ENCODE data around the gene ANKRD11.
"Not testable (repeated sequence)": the region's sequence is repeated elsewhere in the genome, so short reads cannot be mapped to it uniquely, and the experiment has no call there.

The ANKRD11 gene

DNA sequence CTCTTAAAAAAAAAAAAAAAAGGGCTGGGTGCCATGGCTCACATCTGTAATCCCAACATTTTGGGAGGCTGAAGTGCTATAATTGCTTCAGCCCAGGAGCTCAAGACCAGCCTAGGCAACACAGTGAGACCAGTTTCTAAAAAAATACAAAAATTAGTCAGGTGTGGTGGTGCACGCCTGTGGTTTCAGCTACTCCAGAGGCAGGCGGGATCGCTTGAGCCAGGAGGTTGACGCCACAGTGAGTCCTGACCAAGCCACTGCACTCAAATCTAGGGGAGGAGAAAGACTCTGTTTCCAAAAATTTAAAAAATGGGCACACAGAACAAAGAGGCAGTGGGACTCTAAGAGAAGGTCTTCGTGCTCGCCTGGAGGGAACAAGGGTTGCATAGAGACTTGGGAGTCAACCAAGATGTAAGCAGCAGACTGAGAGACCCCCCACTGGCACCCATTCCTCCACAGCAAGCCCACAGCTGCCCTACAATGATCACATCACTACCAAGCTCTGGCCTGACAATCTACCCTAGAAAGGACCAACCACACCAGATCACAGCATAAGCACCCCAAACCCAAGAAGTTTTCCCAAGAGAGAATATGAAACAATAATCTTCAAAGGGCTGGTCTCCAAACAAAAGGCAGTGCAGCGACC is 121.6 kb downstream of the ANKRD11 start:
- DNase-seq (ENCODE audit: low read depth in 3 of 3, low spot score in 1 of 3): no peak

DNA sequence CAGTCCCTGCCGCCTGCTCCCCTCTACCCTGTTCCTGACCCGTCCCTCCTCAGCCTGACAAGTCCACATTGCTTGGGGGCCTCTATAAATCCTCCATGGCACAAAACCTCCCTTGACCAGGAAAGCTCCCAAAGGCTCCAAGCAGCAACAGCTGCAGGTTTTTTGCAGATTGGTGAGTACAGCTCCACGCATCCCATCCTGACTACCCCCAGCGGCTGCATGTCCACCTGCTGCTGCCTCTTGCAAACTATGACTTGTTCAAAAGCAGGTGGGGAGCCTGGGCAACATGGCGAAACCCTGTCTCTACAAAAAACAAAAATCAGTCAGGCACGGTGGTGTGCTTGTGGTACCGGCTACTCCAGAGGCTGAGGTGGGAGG is 122.8 kb downstream of the ANKRD11 start:
- no peak for DNase-seq (ENCODE audit: low read depth in 3 of 3, low spot score in 1 of 3)

DNA sequence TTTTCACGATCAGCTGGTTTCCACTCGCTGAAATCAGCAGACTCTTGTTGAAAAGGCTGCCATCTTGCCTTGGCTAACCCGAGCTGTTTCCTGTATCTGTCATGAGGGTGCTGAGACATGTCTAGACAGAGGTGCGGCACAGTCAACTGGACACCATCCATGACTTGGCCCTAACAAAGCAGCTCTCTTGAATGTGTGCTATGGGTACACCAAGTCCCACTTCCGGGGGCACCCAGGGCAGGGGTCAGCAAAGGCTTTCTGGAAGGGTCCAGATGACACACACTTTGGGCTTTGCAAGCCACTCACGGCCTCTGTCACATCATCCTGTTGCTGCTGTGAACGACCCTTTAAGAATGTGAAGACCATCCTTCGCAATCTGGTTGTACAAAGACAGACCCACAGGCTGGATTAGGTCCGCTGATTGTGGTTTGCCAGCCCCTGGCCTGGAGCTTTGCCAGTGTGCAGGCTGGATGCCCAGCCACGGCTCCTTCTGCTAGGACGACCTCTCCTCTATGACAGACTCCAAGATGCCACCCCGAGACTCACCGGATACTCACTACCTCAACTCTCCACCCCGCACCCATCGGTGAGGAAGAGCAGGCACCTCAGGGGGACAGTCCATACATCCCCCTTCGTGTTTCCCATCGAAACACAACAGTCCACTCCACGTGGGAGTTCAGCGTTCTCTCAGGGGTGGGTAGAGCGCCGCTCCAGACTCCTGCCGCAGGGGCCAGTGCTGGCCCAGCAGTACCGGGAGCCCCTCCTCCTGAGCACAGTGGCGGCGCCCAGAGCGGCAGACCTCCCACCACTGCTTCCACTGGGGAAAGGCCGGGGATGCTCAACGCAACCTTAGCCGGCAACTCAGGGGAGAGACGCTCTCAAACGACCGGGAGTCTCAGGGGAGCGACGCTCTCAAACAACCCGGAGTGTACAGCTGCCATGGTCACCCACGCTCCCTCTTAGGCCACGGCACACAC is 123.5 kb downstream of the ANKRD11 start:
- DNase-seq (ENCODE audit: low read depth in 3 of 3, low spot score in 1 of 3): no peak

DNA sequence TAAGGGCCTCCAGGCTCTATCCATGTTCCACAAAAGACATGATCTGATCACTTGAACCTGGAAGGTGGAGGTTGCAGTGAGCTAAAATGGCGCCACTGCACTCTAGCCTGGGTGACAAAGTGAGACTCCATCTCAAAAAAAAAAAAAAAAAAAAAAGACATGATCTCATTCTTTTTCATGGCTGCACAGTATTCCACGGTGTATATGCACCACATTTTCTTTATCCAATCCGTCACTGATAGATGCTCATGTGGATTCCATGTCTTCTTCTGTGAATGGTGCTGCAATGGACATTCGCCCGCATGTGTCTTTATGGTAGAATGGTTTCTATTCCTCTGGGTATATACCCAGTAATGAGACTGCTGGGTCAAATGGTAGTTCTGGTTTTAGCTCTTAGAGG is 124.4 kb downstream of the ANKRD11 start:
- no peak for DNase-seq (ENCODE audit: low read depth in 3 of 3, low spot score in 1 of 3)

DNA sequence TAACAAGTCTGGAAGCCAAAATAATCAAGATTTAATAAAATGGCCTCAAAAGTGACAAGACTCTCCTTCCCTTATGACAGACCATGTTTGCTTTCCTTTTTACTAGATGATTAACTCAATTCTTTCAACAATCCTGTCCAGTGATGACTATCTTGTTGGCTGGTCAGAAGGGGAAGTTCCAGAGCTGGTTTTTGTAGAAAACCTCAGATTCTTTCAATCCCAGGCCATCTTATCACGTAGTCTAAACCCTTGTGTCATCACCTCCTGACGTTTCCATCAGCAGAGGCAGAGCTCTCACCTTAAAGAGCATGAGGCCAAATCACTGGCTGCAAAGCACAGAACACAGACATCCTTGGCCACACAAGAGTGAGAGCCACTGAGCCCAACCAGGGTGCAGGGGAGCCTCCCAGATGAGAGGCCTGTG is 125.3 kb downstream of the ANKRD11 start:
- DNase-seq (ENCODE audit: low read depth in 3 of 3, low spot score in 1 of 3): no peak

- no peak for DNase-seq (ENCODE audit: low read depth in 3 of 3, low spot score in 1 of 3)
Measured at GRCh38 chr16:89364606-89365005, 125.8 kb downstream of the ANKRD11 start.

- DNase-seq (ENCODE audit: low read depth in 3 of 3, low spot score in 1 of 3): no peak
Measured at GRCh38 chr16:89363621-89364393, 126.6 kb downstream of the ANKRD11 start.

DNA sequence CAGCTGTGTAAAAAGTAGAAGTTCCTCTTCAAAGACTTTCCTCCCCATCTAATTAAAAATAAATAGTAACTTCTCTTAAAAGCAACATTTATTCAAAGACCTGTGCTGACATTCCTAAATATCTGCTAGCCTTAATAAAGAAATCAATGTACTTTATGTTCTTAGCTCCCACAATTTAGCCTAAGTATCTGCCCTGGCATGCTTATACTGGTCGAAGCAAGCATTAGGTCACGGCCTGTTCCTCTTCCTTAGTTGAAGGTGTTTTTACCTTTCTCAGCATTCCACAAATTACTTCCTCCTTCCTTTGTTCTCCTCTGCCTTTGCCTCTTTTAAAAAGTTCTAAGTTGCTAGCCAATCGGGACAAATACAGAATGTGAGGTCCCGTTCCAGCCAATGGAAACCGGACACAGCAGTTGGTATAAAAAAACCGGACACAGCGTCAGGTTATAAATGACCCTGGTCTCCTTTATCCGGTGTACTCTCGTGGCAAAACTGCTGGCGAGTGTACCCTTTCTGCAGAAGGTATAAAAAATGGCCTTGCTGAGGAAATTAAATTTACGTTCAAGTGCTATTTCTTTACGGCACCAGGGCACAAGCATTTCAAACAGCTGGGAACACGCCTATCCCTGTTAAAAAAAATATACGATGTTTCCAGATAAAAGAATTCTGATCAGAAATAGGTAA is 127.7 kb downstream of the ANKRD11 start:
- not testable (repeated sequence) for DNase-seq (ENCODE audit: low read depth in 3 of 3, low spot score in 1 of 3)

DNA sequence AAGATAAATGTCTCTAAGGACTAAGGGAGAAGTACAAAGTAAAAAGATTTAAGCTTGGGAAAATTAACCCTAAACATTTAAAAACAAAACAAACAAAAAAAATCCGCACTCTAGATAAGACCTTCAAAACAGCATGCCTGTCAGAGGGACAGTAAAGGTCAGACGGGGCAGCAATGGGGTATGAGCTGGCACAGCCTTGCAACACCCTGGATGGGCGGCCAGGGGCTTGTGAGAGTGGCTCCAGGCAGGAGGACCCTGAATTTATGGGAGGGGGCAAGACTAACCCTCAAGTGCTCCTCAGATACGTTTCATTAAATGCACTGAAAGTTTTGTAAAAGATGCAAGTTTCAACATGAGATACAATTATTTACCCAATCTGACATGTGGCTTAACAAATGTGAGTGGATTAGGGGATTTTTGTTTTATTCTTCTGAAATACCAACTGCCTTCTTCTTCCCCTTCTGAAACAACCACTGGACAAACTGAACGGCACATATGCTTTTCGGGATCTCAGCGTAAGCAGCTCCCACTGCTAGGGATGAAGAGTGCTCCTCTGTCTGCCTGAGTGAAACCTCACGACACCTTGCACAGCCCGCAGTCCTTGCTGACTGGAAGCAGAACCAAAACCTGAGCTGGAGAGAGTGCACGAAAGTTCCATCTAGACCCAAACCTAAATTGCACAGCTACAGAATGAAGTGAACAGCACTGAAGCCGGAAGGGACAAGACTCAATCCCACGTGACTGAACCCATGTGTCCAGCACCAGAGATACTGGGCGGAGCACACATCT is 128.4 kb downstream of the ANKRD11 start:
- no peak for DNase-seq (ENCODE audit: low read depth in 3 of 3, low spot score in 1 of 3)

GRCh38 chr16:89360760-89361435 is 129.5 kb downstream of the ANKRD11 start:
- DNase-seq (ENCODE audit: low read depth in 3 of 3, low spot score in 1 of 3): peak; percentile 46 to 52 (median 49)

- DNase-seq (ENCODE audit: low read depth in 3 of 3, low spot score in 1 of 3): no peak
Measured at GRCh38 chr16:89359264-89360147, 130.9 kb downstream of the ANKRD11 start.

DNA sequence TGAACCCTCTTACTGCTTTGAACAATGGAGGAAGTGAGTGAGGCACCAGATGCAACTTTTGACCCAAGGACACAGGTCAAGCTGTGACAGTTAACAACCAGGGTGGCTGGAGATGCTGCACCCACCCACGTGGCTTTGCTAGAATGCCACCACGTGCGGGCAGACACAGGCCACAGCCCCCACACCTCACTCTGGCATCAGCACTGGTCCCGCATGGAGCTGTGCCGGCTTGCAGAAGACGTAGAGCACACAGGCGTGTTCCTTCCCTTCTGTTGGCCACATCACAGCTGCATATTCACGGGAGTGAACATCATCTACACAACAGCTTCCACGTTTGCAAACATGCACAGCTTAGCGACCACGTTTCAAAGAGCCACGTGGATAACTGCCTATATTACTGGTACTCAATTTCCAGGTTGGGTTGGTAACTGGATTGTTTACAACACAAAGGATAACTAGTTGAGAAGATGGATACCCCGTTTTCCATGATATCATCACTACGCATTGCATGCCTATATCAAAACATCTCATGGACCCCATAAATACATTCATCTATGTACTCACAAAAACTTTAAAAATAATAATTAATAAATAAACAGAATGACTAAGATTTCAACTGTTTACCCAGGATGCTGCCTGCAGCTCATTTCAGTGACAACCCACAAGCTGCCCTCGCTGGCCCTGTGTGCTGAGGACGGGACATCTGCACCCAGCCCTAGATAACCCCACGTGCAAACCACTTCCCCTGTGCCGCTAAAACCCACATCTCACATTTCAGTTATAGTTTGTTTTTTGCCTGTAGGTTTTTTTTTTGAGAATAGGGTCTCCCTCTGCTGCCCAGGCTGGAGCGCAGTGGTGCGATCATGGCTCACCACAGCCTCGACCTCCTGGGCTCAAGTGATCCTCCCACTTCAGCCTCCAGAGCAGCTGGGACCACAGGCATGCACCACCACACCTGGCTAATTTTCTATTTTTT is 132.0 kb downstream of the ANKRD11 start:
- DNase-seq (ENCODE audit: low read depth in 3 of 3, low spot score in 1 of 3): no peak

DNA sequence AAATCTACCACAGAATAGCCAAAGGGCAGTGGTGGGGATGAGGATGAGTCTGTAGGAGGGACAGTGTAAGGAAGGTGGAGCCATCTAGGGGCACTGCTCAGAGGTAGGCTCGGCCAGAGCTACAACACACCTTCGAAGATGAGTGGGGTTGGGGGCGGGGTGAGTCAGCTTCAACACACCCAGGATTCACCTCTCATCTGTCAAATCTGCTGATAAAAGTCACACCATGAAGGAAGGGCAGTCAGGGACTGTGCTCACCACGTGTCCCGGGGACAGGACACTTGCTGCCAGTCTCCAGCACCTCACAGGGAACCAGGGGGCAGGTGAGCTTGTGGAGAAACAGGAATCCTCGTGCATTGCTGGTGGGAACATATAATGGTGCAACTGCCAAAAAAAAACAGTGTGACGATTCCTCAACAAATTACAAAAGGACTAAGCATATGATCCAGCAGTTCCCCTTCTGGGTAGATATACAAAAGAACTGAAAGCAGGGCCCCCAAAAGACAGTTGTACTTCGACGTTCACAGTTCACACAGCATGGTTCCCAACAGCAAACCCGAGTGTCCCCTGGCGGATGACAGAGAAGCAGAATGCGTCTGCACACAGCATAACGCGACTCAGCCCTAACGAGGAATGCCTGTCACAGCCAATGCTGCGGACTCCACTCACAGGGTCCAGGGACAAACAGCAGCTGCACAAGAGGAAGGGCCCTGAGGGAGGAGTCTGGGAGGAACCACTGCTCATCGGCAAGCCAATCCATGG is 133.1 kb downstream of the ANKRD11 start:
- peak in 1 of 3 donors; percentile 55 for DNase-seq (ENCODE audit: low read depth in 3 of 3, low spot score in 1 of 3)

DNA sequence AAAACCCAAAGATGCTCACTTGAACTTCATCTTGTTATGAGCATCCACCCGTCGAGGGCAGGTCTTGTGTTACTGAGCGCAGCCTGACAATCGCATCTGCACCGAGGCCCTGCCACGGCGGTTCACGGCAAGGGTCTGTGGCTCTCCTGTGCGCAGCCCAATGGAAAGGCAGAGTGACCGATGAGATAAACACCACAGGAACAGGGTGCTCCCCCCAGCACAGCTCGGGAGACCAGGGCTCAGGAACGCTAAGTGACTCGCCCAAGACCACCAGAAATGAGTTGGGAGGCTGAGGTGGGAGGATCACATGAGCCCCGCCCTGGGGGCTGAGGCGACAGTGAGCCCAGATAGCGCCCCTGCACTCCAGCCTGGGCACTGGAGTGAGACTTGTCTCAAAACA is 134.7 kb downstream of the ANKRD11 start:
- no peak for DNase-seq (ENCODE audit: low read depth in 3 of 3, low spot score in 1 of 3)

DNA sequence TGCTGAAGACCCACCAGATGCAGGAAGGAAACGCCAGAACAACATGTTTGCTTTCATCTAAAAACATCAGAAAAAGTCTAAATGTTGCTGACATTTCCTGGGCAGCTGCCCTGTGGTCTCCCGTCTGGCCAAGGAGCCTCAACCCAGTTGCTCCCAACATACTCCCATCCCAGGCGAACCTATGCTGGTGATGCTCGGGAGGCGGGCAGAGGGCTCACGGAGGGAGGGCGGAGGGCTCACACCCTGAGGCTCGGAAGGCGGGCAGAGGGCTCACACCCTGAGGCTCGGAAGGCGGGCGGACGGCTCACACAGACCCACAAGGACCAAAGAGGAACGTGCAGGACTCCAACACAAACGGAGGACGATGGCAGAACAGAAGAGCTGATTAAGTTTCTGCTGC is 135.4 kb downstream of the ANKRD11 start:
- no peak for DNase-seq (ENCODE audit: low read depth in 3 of 3, low spot score in 1 of 3)

- no peak for DNase-seq (ENCODE audit: low read depth in 3 of 3, low spot score in 1 of 3)
Measured at GRCh38 chr16:89354325-89354724, 136.0 kb downstream of the ANKRD11 start.

Measured in stimulated activated CD4-positive, alpha-beta T cell treated with anti-CD3 and anti-CD28 coated beads, TNF-alpha, amount 100 ng/mL, for 1 hour (primary cell).